ENCODE measurements around the gene ALDH4A1. TPM values are rescaled to one million over a fixed set of nuclear protein-coding genes. Genes with fewer than 3 reads are reported as not detected.

The ALDH4A1 gene
- total and polyA plus RNA-seq, 4 experiments from 2014 or later: 1.1 to 1.6 (median 1.5) TPM

DNA sequence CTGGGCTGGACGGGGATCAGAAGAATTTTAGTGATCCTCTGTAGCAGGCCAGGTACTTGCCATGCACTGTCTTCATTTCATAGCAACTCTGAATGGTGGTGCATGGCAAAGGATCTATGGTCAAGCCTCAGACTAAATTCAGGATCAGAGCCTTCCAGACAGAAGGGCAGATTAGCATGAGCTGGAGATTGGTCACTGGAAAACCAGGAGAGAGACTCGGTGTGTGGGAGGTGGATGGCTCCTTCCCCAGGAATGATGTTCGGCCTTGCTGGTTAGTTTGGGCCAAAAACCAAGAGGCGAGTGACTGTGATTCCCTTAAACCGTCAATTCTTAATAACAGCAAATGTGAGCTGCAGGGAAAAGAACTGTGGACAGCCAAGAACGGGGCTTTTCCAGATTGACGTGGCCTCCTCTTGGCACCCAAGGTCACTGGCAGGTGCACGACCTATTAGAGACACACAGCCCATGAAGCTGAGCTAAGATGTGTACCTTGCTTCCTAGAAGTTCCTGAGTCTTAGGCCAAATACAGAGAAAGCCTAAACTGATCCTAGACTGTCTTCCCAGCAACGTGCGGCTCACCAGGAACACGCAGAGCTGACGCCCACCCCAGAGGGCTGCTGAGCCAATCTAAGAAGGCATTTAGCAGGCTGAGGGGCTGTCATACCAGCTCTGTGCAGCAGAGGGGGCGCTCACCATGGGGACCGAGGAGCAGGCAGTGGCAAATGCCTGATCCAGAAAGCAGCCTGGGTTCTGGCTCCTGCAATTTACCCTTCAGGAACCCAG, 18.5 kb downstream of the ALDH4A1 start:
- Mint-ChIP-seq H3K27ac (peak overlapping the region in 1 of 7 donors; percentile 38), H3K9me3 (no peaks in the 10 kb centered on the region), H3K27me3 (no peaks in the 10 kb centered on the region), H3K4me1 (peaks cover 0 to 5% (median 0%) of the 10 kb centered on the region in 4 donors), H3K4me3 (no peak overlapping the region), H3K36me3 (no peaks in the 10 kb centered on the region)
- no peaks in the 10 kb centered on the region for H3K4me1 ChIP-seq (ENCODE audit: insufficient read depth, low read length)
- intact Hi-C loops (cut with micrococcal nuclease): loop anchor here (1.0 kb wide), 3 partner anchors 18 to 88 kb away; partner anchors contain the start of gene ALDH4A1
- ChIA-PET POLR2A (ENCODE audit: partially characterized antibody) (interaction anchor here (0.9 to 1.2 kb wide), 2 partner anchors 19 to 89 kb away, joined by 5 to 9 read pairs; partner anchors contain the start of gene ALDH4A1), CTCF (ENCODE audit: partially characterized antibody) (interaction anchor here (0.7 to 4.5 kb wide), 28 partner anchors 9 to 357 kb away, joined by 3 to 102 read pairs (median 5); no protein-coding TSS in a partner anchor)
- H3K9me3 ChIP-seq (ENCODE audit: control insufficient read depth in 1 of 2, low read length in 2 of 2): no peaks in the 10 kb centered on the region
- no peaks in the 10 kb centered on the region for H3K36me3 ChIP-seq (ENCODE audit: insufficient read depth, low read length)
- no peak overlapping the region for H3K27ac ChIP-seq (ENCODE audit: low read depth, low read length)
- DNase-seq: peak; percentile 55 to 68 (median 58)
- no peak overlapping the region for H3K4me3 ChIP-seq (ENCODE audit: low read length in 2 of 2)
- no peaks in the 10 kb centered on the region for H3K27me3 ChIP-seq (ENCODE audit: insufficient read depth, low read length)

DNA sequence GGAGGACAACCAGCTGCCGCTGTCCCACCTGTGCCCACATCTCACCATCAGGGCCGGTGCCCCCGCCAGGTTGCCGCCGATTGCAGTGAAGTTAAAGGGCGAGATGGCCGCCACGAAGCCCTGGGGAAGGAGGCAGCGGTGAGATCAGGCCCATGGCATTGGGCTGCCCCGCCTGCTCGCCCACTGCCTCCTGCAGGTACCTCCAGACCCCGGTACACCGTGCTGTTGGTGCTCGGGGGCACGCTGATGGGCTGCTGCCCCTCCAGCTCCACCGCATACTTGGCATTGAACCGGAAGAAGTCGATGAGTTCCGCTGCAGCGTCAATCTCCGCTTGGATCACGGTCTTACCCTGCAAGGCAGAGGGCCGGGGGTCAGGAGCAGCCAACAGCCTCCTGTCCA, 19.3 kb downstream of the ALDH4A1 start:
- Histone ChIP-seq H3K27ac (ENCODE audit: low read depth, low read length) (no peak overlapping the region), H3K4me3 (ENCODE audit: low read length in 2 of 2) (no peak overlapping the region), H3K4me1 (ENCODE audit: insufficient read depth, low read length) (no peaks in the 10 kb centered on the region), H3K36me3 (ENCODE audit: insufficient read depth, low read length) (no peaks in the 10 kb centered on the region), H3K9me3 (ENCODE audit: control insufficient read depth in 1 of 2, low read length in 2 of 2) (no peaks in the 10 kb centered on the region), H3K27me3 (ENCODE audit: insufficient read depth, low read length) (no peaks in the 10 kb centered on the region)
- Mint-ChIP-seq H3K4me1 (peaks cover 0 to 5% (median 0%) of the 10 kb centered on the region in 4 donors), H3K27ac (no peak overlapping the region), H3K36me3 (no peaks in the 10 kb centered on the region), H3K4me3 (no peak overlapping the region), H3K27me3 (no peaks in the 10 kb centered on the region), H3K9me3 (no peaks in the 10 kb centered on the region)
- CTCF ChIA-PET (ENCODE audit: partially characterized antibody): interaction anchor here (0.9 to 4.5 kb wide), 9 partner anchors 25 to 358 kb away, joined by 3 to 102 read pairs (median 10); no protein-coding TSS in a partner anchor
- POLR2A ChIA-PET (ENCODE audit: partially characterized antibody): no interaction called here
- DNase-seq: no peak
- intact Hi-C loops (cut with micrococcal nuclease): no loop called here

DNA sequence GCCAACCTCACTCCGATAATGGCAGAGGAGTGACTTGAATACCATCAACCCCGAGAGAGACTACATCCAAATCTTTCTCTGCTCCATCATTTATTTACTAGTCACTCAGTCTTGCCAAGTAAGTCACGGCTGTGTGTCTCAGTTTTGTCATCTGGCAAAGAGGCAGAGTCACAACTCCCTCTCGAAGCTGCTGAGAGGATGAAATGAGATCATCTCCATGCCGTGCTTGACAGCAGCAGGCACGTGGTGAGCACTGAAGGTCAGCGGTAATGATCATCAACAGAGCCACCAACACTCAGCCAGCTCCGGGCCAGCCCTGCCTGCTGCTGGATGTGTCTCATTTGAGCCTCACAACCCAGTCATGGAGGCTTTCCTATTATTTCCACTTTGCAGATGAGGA, 19.9 kb downstream of the ALDH4A1 start:
- no peaks in the 10 kb centered on the region for H3K4me1 ChIP-seq (ENCODE audit: insufficient read depth, low read length)
- H3K4me3 ChIP-seq (ENCODE audit: low read length in 2 of 2): no peak overlapping the region
- no peaks in the 10 kb centered on the region for H3K27me3 ChIP-seq (ENCODE audit: insufficient read depth, low read length)
- intact Hi-C loops (cut with micrococcal nuclease): no loop called here
- DNase-seq: no peak
- Mint-ChIP-seq H3K27me3 (no peaks in the 10 kb centered on the region), H3K9me3 (no peaks in the 10 kb centered on the region), H3K27ac (no peak overlapping the region), H3K4me3 (no peak overlapping the region), H3K36me3 (no peaks in the 10 kb centered on the region), H3K4me1 (peaks cover 0 to 5% (median 0%) of the 10 kb centered on the region in 4 donors)
- POLR2A ChIA-PET (ENCODE audit: partially characterized antibody): no interaction called here
- CTCF ChIA-PET (ENCODE audit: partially characterized antibody): interaction anchor here (0.9 to 4.5 kb wide), 3 partner anchors 31 to 215 kb away, joined by 3 to 102 read pairs (median 34); no protein-coding TSS in a partner anchor
- no peak overlapping the region for H3K27ac ChIP-seq (ENCODE audit: low read depth, low read length)
- no peaks in the 10 kb centered on the region for H3K36me3 ChIP-seq (ENCODE audit: insufficient read depth, low read length)
- no peaks in the 10 kb centered on the region for H3K9me3 ChIP-seq (ENCODE audit: control insufficient read depth in 1 of 2, low read length in 2 of 2)

DNA sequence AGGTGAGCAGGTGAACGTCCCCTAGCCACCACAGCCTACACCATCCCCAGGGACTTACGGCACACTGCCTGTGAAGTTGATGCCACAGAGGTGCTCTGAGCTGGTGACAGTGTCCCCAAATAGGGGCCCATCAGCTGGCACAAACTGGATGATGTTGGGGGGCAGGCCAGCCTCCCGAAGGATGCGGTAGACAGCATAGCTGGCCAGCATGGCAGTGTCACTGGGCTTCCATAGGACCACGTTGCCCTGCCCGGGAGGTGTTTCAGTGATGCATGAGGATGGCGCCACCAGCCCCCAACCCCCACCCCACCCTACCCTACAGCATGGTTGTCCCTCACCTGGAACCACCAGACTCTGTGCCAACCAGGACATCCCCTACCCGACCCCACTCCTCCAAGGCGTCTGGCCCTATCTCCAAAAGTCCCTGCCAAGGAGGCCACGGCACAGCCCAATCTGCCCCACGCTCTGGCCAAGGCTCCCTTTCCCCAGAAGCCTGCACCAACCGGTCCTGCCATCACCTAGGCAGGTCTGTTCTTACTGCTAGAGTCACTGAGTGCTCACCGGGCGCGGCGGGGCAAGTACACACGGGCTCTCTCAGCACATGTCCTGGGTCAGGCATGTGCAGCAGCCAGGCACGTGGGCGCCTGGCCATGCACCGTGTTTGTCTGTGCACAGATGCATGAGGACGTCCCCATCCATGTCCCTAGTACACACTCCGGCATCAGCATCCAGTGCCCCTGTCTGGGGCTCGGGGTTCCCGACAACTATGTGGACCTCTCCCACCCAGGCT, 20.5 kb downstream of the ALDH4A1 start:
- DNase-seq: no peak
- H3K27ac ChIP-seq (ENCODE audit: low read depth, low read length): no peak overlapping the region
- H3K27me3 ChIP-seq (ENCODE audit: insufficient read depth, low read length): no peaks in the 10 kb centered on the region
- no peaks in the 10 kb centered on the region for H3K36me3 ChIP-seq (ENCODE audit: insufficient read depth, low read length)
- no peak overlapping the region for H3K27ac Mint-ChIP-seq
- H3K4me3 ChIP-seq (ENCODE audit: low read length in 2 of 2): no peak overlapping the region
- no peaks in the 10 kb centered on the region for H3K9me3 Mint-ChIP-seq
- ChIA-PET POLR2A (ENCODE audit: partially characterized antibody) (no interaction called here), CTCF (ENCODE audit: partially characterized antibody) (interaction anchor here (0.6 to 4.2 kb wide), 4 partner anchors 89 to 216 kb away, joined by 3 to 102 read pairs (median 3); no protein-coding TSS in a partner anchor)
- H3K9me3 ChIP-seq (ENCODE audit: control insufficient read depth in 1 of 2, low read length in 2 of 2): no peaks in the 10 kb centered on the region
- no peaks in the 10 kb centered on the region for H3K36me3 Mint-ChIP-seq
- H3K27me3 Mint-ChIP-seq: no peaks in the 10 kb centered on the region
- H3K4me1 Mint-ChIP-seq: peaks cover 0 to 5% (median 0%) of the 10 kb centered on the region in 4 donors
- intact Hi-C loops (cut with micrococcal nuclease): no loop called here
- no peak overlapping the region for H3K4me3 Mint-ChIP-seq
- H3K4me1 ChIP-seq (ENCODE audit: insufficient read depth, low read length): no peaks in the 10 kb centered on the region

DNA sequence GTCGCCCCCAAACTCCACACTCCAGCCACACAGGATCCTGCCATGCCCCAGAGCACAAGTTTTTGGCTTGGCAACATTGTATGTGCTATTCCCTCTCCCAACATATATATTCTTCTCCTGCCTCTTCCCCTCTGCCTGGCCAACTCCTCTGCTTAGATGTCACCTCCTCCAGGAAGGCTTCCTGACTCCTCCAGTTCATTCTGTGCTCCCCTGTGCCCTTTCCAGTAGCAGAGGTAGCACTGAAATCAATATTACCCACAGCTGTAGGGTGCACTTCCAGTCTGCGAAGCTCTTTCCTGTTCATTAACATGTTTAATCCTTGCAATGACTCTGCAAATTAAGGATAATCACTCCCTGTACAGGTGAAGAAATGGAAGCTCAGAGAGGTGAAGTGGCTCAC, 21.2 kb downstream of the ALDH4A1 start:
- Mint-ChIP-seq H3K9me3 (no peaks in the 10 kb centered on the region), H3K4me1 (peaks cover 0 to 5% (median 0%) of the 10 kb centered on the region in 4 donors), H3K36me3 (no peaks in the 10 kb centered on the region), H3K27me3 (no peaks in the 10 kb centered on the region), H3K27ac (peak overlapping the region in 1 of 7 donors; percentile 25), H3K4me3 (no peak overlapping the region)
- no peaks in the 10 kb centered on the region for H3K27me3 ChIP-seq (ENCODE audit: insufficient read depth, low read length)
- H3K27ac ChIP-seq (ENCODE audit: low read depth, low read length): no peak overlapping the region
- POLR2A ChIA-PET (ENCODE audit: partially characterized antibody): no interaction called here
- no peaks in the 10 kb centered on the region for H3K4me1 ChIP-seq (ENCODE audit: insufficient read depth, low read length)
- intact Hi-C loops (cut with micrococcal nuclease): no loop called here
- CTCF ChIA-PET (ENCODE audit: partially characterized antibody): interaction anchor here (0.6 to 1.1 kb wide), 2 partner anchors 92 to 216 kb away, joined by 3 read pairs; no protein-coding TSS in a partner anchor
- H3K36me3 ChIP-seq (ENCODE audit: insufficient read depth, low read length): no peaks in the 10 kb centered on the region
- no peak for DNase-seq
- no peaks in the 10 kb centered on the region for H3K9me3 ChIP-seq (ENCODE audit: control insufficient read depth in 1 of 2, low read length in 2 of 2)
- H3K4me3 ChIP-seq (ENCODE audit: low read length in 2 of 2): no peak overlapping the region

DNA sequence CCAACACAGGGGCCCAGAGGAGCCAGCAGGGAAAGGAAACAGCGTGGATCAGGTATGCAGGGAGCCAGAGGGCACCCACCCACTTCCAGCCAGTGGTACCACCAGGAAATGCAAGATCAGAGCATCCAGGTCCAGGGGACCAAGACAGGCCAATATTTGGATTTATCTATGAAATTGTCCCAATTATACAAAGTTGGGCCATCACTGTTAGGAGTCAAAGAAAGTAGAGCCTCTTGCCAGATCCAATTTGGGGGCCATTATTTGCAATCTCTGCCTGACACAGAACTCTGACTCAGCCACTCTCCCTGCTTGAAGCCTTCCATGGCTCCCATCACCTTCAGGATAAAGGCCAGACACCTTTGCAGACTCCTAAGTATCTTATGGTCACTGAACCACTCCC, 21.8 kb downstream of the ALDH4A1 start:
- intact Hi-C loops (cut with micrococcal nuclease): no loop called here

DNA sequence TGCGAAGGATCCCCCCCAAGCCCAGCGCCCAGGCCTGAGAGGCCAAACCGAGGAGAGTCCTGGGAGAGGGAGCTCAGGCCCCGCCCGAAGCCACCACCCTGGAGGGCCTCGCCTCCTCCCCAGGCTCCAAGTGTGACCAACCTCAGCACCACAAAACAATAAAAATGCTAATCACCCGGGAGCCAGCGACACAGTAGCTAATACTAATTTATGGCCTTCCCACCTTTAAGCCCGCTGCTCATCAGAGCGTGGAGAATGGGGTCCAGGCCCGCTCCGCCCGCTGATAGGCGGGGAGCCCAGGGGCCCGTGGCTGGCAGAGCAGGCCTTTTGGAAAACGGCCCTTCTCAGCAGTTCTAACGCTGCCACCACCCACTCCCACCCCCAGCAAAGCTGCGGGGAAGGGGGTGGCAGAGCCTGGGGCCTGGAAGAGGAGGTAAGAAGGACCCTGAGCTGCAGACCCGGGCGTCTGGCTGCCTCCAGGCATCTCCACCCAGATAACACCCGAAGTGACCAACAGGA, 22.5 kb downstream of the ALDH4A1 start:
- Histone ChIP-seq H3K36me3 (ENCODE audit: insufficient read depth, low read length) (no peaks in the 10 kb centered on the region), H3K4me3 (ENCODE audit: low read length in 2 of 2) (no peak overlapping the region), H3K27ac (ENCODE audit: low read depth, low read length) (no peak overlapping the region), H3K27me3 (ENCODE audit: insufficient read depth, low read length) (no peaks in the 10 kb centered on the region), H3K4me1 (ENCODE audit: insufficient read depth, low read length) (no peaks in the 10 kb centered on the region), H3K9me3 (ENCODE audit: control insufficient read depth in 1 of 2, low read length in 2 of 2) (no peaks in the 10 kb centered on the region)
- Mint-ChIP-seq H3K4me3 (no peak overlapping the region), H3K27me3 (no peaks in the 10 kb centered on the region), H3K4me1 (peaks cover 0 to 4% (median 0%) of the 10 kb centered on the region in 4 donors), H3K9me3 (no peaks in the 10 kb centered on the region), H3K27ac (no peak overlapping the region), H3K36me3 (no peaks in the 10 kb centered on the region)
- intact Hi-C loops (cut with micrococcal nuclease): no loop called here
- no peak for DNase-seq
- POLR2A ChIA-PET (ENCODE audit: partially characterized antibody): no interaction called here
- CTCF ChIA-PET (ENCODE audit: partially characterized antibody): no interaction called here

More for the DNA sequence above, 21.8 kb downstream of the ALDH4A1 start:
- no peak overlapping the region for H3K4me3 Mint-ChIP-seq
- Histone ChIP-seq H3K27me3 (ENCODE audit: insufficient read depth, low read length) (no peaks in the 10 kb centered on the region), H3K4me1 (ENCODE audit: insufficient read depth, low read length) (no peaks in the 10 kb centered on the region), H3K9me3 (ENCODE audit: control insufficient read depth in 1 of 2, low read length in 2 of 2) (no peaks in the 10 kb centered on the region), H3K27ac (ENCODE audit: low read depth, low read length) (no peak overlapping the region), H3K4me3 (ENCODE audit: low read length in 2 of 2) (no peak overlapping the region), H3K36me3 (ENCODE audit: insufficient read depth, low read length) (no peaks in the 10 kb centered on the region)
- H3K9me3 Mint-ChIP-seq: no peaks in the 10 kb centered on the region
- peaks cover 0 to 5% (median 0%) of the 10 kb centered on the region in 4 donors for H3K4me1 Mint-ChIP-seq
- no peaks in the 10 kb centered on the region for H3K36me3 Mint-ChIP-seq
- peak overlapping the region in 2 of 7 donors; percentile 42 for H3K27ac Mint-ChIP-seq
- CTCF ChIA-PET (ENCODE audit: partially characterized antibody): interaction anchor here (1.1 kb wide), 1 partner anchor 216 kb away, joined by 3 read pairs; no protein-coding TSS in a partner anchor
- no peak for DNase-seq
- H3K27me3 Mint-ChIP-seq: no peaks in the 10 kb centered on the region
- POLR2A ChIA-PET (ENCODE audit: partially characterized antibody): no interaction called here

Data from CD4-positive, alpha-beta memory T cell (primary cell).